Measurements from ENCODE around the gene METTL25B.

DNA sequence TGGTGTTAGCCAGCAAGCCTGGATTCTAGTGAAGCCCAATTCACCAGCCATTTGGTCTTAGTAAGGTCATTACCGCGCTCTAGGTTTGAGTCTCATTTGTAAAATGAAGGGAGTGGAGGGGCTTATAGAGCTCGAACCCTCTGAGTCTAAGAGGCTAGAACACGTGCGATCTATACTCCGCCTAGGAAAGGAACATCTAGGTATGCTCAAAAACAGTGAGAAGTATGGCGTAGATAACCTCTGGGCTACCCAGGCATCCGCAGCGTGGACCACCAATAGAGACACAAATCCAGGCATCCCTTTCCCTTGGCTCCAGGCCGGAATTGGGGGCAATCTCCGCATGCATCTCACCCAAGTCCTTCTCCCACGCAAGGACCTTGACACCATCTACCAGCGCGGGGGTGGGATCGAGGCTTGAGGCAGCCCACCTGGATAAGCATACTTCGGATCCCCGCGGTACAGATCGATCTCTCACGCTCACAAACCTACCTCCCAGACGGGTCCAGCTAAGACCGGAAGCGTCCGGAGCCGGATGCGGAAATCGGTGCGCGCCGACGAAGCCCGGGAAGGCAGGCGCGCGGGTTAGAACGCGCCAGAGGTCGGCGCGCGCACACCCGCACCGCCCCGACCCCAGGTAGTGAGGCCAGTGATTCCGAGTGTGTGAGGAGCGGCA lies at the start of gene METTL25B:
- TF ChIP-seq, protein P1, sequence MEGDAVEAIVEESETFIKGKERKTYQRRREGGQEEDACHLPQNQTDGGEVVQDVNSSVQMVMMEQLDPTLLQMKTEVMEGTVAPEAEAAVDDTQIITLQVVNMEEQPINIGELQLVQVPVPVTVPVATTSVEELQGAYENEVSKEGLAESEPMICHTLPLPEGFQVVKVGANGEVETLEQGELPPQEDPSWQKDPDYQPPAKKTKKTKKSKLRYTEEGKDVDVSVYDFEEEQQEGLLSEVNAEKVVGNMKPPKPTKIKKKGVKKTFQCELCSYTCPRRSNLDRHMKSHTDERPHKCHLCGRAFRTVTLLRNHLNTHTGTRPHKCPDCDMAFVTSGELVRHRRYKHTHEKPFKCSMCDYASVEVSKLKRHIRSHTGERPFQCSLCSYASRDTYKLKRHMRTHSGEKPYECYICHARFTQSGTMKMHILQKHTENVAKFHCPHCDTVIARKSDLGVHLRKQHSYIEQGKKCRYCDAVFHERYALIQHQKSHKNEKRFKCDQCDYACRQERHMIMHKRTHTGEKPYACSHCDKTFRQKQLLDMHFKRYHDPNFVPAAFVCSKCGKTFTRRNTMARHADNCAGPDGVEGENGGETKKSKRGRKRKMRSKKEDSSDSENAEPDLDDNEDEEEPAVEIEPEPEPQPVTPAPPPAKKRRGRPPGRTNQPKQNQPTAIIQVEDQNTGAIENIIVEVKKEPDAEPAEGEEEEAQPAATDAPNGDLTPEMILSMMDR (IDR thresholded peaks at IDR 0.05), result no peak
- no peak for TF ChIP-seq ZFX (IDR thresholded peaks at IDR 0.05; ENCODE audit: borderline replicate concordance)

Data from 22Rv1 (cell line).